Cardiac fibroblast (primary cell): ENCODE measurements around the gene RPS28.
"Not testable (repeated sequence)": the region's sequence is repeated elsewhere in the genome, so short reads cannot be mapped to it uniquely, and the experiment has no call there.

Source experiments
- DNase-seq, 2 donors: peaks; one replicate each; pipeline versions ENCODE4 v3.0.0 to v3.0.0-alpha.2; 2010; ENCODE audit warnings: low read depth in 2 of 2
- H3K4me3 ChIP-seq, 2 donors: replicated peaks in 1 of 2; 1 replicate in 1 of 2; 2 replicates in 1 of 2; pipeline ENCODE4 v1.5.1; 2011; ENCODE audit warnings: low read depth in 2 of 2, low read length in 2 of 2, mild to moderate bottlenecking in 2 of 2, moderate library complexity in 1 of 2
- TF ChIP-seq, protein P1 (sequence below): IDR thresholded peaks from one replicate; pipeline ENCODE4 v1.5.1; 2011; ENCODE audit warnings: low read depth, mild to moderate bottlenecking, low read length, inconsistent platforms

Gene RPS28

DNA sequence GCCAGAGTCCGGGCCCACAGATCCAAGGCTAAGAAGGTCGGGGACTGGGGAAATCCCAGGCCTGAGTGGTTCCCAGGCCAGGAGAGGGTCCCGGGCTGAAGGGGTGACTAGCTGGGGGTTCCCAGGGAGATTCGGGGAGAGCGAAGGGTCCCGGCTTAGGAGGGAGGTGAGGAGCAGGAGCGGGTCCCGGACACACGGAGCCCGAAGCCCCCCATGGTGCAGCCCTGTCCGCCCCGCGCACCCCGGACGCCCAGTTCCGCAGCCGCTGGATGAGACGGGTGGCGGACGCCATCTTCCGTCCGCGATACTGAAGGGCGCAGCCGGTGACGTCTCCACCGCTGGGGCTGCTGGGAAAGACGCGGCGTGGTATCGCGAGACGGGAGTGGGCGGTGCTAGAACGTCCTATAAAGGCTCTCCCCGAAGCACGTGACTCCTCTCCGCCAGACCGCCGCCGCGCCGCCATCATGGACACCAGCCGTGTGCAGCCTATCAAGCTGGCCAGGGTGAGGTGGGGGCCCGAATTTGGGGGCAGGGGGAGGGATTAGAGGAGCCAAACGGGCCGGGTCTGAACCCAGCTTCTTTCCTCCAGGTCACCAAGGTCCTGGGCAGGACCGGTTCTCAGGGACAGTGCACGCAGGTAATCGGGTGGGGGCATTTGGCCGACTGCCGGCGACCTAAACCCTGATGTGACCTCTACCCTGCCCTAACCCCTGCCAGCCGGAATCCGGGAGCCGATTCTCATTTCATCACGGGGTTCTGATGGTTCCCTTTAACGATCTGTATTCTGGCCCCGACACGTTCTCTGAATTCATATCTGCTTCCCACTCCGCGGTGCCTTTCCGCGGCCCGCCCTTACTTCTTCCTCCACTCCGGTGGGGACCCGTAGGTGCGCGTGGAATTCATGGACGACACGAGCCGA lies at the start of gene RPS28, which contains the start of gene NDUFA7:
Gene RPS28 (plus strand): TSS at position 430 of the 919 bp plus-strand sequence. CDS start 35 bp downstream, at position 465.
Gene NDUFA7 (minus strand): TSS at position 309 of the 919 bp plus-strand sequence. CDS start 17 bp downstream, at position 292.
- DNase-seq = peak; percentile 97 to 98
- H3K4me3 ChIP-seq = peak within 1 kb of the TSS; percentile 98 to 99
- TF ChIP-seq, protein P1, sequence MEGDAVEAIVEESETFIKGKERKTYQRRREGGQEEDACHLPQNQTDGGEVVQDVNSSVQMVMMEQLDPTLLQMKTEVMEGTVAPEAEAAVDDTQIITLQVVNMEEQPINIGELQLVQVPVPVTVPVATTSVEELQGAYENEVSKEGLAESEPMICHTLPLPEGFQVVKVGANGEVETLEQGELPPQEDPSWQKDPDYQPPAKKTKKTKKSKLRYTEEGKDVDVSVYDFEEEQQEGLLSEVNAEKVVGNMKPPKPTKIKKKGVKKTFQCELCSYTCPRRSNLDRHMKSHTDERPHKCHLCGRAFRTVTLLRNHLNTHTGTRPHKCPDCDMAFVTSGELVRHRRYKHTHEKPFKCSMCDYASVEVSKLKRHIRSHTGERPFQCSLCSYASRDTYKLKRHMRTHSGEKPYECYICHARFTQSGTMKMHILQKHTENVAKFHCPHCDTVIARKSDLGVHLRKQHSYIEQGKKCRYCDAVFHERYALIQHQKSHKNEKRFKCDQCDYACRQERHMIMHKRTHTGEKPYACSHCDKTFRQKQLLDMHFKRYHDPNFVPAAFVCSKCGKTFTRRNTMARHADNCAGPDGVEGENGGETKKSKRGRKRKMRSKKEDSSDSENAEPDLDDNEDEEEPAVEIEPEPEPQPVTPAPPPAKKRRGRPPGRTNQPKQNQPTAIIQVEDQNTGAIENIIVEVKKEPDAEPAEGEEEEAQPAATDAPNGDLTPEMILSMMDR = no peak

DNA sequence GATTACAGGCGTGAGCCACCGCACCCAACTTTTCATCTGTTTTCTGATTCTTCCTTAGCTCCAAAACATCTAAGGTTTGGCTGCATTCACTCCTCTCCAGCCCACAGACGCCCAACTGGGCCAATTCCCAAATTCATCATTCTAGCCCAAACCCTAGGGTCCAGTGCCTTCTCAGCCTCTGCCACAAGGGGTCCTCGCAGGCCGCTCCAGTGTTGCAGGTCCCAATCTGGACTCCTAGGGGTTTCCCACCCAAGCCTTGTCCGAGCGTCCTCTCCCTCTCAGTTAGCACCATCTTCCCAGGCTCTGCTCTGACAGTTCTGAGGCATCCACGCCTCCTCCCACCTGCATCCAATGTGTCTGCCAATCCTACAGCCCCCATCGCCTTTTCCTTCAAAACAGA lies 44.8 kb upstream of the RPS28 start:
- DNase-seq, H3K4me3 ChIP-seq: not testable (repeated sequence)

DNA sequence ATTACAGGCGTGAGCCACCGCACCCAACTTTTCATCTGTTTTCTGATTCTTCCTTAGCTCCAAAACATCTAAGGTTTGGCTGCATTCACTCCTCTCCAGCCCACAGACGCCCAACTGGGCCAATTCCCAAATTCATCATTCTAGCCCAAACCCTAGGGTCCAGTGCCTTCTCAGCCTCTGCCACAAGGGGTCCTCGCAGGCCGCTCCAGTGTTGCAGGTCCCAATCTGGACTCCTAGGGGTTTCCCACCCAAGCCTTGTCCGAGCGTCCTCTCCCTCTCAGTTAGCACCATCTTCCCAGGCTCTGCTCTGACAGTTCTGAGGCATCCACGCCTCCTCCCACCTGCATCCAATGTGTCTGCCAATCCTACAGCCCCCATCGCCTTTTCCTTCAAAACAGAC lies 30.0 kb upstream of the RPS28 start:
- not testable (repeated sequence) for DNase-seq, H3K4me3 ChIP-seq

DNA sequence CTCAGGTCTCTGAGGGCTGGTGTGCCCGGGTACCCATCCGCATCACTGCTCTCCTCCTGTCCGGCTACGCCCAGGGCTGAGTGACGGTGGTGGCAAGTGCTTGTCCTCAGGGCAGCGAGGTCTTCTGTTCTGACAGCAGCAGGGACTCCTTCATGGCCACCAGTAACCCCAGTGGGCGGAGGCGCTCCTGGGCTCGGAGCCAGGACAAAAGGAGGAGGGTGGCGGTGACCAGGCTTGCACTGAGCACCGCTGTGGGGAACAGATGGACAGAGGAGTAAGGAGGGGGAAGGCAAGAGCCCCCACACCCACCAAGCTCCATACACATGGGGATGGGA lies 19.0 kb upstream of the RPS28 start:
- peak in 1 of 2 donors; percentile 29 for DNase-seq
- TF ChIP-seq, protein P1 = no peak
- no peak overlapping the region for H3K4me3 ChIP-seq

DNA sequence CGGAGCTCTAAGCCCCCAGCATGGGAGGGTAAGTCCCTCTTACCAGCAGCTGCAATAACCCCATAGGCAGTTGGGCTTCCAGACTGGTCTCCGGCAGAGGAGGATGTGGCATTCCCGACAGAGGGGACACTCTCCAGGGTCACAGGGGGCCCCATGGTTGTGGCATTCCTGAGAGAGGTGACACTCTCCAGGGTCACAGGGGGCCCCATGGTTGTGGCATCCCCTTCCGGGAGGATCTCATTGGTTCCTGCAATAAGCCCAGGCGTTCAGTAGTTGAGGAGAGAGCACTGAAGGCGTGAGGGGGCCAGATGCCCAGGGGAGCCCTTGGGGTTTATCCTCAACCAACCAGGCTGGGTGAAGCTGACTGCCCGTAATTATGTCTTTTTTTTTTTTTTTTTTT lies 18.6 kb upstream of the RPS28 start:
- TF ChIP-seq, protein P1 = no peak
- H3K4me3 ChIP-seq = no peak overlapping the region
- DNase-seq = no peak

DNA sequence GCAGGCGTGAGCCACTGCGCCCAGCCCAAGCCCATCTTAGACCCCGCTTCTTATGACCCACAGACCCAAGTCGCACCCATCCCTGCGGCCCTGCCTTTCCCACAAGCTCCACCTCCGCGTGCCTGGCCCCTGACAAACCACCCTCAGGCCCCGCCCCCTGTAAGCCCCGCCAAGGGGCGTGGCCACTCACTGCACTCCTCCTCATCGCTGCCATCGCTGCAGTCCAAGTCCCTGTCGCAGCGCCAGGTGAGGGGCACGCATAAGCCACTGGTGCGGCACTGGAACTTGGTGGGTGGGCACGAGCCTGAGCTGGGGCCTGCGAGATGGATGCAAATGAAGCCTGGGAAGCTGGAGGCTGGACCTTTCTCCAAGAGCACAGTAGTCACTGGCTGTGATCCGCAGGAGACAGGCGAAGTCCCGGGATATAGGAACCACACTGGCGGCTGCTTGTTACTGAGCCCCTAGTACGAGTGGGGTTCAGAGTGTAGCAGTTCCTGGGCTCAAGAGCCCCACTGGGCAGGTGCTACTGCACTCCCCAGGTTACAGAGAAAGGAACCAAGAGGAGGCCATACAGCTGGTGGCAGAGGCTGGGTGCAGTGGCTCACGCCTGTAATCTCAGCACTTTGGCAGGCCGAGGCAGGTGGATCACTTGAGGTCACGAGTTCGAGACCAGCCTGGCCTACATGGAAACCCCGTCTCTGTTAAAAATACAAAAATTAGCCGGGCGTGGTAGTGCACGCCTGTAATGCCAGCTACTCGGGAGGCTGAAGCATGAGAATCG lies 16.3 kb upstream of the RPS28 start:
- no peak for DNase-seq
- TF ChIP-seq, protein P1 = no peak
- no peak overlapping the region for H3K4me3 ChIP-seq

DNA sequence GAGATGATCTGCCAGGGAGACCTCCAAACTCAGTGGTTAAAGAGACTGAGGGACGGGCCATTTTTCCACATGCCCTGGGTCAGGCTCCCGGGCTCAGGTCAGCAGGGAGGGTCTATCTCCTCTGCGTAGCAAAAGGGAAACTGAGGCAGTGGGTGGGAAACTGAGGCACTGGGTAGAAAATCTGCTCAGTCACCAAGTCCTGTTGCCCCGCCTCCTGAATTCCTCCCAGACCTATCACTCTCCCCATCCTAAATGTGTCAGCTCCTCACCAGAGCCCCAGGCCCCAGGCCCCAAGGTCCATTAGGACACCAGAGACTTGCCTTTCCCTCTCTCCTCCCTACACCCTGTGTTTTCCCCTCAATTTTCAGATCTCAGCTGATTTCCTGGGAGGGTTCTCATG lies 15.5 kb upstream of the RPS28 start:
- TF ChIP-seq, protein P1 = no peak
- no peak for DNase-seq
- H3K4me3 ChIP-seq = no peak overlapping the region
